HG02678 (cell line): ENCODE results near the gene PI16.

Source experiments
- ATAC-seq: cut with Tn5 transposase; IDR thresholded peaks from one replicate; pipeline ENCODE4 v1.9.1; 2021; ENCODE audit warnings: mild to moderate bottlenecking, moderate library complexity; ENCODE audit not compliant: unreplicated experiment

PI16 gene

DNA sequence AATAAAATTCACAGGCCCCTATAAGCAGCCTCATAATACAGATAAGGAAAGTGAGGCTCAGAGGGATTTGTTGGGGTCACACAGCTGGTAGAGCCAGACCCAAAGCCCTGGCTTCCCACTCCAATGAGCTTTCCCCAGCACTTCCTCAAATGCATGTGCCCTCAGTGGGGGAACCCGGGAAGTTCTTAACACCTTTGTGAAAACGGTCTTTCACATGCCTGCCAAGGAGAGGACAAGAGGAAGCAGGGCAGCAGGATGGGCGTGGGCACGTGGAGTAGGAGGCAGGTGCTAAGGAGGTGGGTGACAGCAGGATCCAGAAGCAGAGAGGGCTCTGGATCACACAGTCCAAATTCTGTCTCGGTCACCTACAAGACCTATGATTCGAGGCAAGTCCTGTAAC, 598 bp downstream of the PI16 start:
- ATAC-seq = no peak

DNA sequence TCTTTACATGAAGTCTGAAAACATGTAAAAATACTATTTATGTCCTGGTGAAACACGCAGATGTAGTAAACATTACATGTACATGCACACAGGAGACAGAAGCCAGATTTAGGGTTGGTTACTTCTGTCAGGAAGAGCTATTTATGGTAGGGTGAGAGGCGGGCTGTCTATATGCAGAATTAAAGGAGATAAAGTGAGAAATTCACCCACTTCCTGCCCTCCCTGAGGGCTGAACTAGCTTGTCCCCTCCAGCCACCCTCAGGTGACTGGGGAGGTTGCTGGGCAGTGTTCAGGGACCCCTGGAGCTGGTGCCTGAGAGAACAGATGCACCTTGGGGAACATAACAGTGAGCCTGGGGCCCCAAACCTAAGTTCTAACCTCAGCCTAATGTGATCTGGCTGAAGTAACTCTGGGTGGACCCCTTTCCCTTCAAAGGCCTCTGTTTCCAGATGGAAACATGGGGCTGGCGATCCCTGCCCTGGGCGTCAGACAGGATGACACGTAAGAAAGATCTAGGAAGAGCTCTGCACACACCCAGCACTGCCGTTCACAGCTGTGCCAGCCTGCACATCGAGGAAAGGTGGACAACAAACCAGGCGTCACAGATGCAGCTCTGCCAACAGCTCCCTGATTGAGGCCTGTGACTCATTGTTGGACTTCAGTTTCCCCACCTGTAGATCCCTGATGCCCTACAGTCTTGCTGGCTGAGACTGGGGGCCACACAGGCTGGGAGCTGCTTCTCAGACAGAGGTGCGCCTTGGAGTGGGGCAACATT, 1.3 kb downstream of the PI16 start:
- no peak for ATAC-seq

DNA sequence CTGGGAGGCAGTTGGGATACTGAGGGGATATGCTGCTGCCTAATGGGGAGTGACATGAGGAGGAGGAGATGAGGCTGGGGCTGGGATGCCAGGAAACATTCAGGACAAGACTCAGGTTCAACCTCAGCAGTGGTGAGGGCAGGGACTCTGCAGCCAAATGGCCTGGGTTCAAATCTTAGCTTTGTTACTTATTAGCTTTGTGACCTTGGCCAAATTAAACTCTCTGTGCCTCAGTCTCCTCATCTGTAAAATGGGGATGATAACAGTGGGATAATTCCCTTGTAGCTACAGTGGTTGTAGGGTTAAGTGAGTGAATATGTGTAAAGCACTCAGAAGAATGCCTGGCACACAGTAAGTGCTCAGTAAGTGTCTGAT, 1.9 kb downstream of the PI16 start:
- ATAC-seq = no peak

DNA sequence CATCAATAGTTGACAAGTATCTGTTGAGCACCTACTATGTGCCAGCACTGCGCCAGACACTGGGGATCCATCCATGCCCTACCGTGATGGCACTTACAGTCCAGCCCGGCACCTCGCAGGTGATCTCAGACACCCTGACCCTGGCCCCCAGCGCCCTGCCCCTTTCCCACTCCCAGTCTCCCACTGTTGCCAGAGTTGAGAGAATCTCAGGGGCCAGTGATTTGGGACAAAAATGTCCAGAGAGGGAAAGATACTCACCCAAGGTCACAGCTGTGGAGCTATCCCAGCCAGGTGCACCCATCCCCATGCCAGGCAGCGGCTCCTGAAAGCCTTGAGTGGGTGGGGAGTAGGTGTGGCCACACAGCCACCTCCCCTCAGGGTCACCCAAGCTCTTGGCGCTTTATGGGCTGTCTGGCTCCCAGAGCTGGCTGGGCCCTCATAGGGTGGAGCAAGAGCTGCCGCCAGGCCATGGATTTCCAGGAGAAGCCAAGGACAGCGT, 3.3 kb downstream of the PI16 start:
- ATAC-seq = no peak

DNA sequence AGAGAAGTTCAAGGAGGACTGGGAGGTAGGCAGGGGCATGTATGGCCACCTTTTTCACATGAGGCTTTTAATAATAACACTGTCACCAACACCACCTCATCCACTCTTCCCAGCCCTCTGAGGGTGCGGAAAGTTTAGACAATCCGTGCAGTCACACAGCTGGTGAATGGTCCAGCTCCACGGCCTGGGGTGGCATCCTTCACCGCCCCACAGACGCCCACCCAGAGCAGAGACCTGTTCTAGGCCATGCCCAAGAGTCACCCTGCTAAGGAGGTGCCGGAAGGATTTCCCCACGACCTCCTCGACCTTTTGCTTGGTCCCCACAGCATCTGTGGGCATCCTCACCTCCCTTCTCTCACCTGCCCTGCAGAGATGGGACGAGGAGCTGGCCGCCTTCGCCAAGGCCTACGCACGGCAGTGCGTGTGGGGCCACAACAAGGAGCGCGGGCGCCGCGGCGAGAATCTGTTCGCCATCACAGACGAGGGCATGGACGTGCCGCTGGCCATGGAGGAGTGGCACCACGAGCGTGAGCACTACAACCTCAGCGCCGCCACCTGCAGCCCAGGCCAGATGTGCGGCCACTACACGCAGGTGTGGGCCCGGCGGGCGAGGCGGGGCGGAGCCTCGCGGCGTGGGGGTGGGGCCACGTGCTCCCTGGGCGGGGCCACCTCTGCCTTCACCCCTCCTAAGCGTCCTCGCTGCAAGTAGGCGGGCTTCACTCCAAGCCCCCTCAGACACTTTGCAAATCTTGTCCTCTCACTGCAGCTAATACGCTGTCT, 4.4 kb downstream of the PI16 start:
- ATAC-seq = no peak

DNA sequence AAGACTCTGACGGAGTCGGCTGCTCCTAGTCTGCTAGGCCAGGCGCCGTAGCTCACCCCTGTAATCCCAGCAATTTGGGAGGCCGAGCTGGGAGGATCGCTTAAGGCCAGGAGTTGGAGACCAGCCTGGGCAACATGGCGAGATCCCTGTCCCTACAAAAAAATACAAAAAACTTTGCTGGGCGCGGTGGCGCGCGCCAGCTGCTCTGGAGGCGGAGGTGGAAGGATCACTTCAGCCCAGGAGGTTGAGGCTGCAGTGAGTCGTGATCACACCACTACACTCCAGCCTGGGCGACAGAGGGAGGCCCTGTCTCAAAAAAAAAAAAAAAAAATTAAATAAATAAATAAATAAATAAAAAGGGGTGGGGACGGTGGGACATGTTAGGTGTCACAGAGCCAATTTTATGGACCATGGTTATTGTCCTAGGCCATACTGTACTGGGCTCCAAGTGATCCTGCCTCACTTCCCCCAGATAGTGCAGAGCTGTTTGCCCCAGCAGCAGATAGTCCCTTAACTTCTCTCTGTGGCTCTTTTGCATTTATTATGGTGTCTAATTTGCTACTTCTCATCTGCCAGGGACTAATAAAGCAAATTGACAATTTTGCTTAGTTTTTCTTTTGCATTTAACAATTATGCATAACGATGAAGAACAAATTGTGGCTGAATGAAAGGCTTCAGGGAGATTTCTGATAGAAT, 5.2 kb downstream of the PI16 start:
- no peak for ATAC-seq

DNA sequence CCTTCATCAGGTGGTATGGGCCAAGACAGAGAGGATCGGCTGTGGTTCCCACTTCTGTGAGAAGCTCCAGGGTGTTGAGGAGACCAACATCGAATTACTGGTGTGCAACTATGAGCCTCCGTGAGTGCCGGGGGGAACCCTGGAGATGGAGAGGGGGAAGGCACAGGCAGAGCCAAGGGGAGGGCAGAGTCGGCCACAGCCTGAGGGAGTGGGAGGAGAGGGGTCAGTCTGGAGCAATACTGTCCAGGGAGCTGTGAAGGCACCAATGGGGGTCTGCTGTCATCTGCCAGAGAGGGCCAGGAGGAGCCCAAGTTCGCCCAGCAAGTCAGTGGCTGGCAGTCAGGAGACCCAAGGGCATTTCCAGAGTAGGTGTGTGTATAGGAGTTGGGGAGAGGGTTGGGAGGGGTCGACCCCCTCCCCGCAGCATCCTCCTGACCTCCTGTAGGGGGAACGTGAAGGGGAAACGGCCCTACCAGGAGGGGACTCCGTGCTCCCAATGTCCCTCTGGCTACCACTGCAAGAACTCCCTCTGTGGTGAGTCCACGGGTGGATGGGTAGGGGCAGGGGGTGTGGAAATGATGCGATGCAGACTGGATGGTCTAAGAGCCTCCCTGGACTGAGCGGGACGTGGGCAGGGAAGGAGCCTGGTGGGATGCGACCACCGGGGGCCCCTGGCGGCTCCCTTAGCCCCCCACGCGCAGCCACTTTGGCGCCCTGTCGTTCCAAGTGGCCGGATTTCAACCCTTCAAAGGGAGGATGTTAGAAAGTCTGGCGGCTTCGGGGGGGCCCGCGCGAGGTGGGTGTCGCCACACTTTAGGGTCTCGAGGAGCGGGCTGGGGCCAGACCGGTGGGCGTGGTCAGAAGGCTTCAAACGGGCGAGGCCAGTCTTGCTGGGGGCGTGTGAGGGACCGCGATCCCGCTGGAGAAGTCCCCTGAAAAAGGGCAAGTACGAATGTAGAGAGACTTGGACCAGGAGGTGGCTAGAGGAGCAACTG, 7.2 kb downstream of the PI16 start:
- ATAC-seq = no peak

DNA sequence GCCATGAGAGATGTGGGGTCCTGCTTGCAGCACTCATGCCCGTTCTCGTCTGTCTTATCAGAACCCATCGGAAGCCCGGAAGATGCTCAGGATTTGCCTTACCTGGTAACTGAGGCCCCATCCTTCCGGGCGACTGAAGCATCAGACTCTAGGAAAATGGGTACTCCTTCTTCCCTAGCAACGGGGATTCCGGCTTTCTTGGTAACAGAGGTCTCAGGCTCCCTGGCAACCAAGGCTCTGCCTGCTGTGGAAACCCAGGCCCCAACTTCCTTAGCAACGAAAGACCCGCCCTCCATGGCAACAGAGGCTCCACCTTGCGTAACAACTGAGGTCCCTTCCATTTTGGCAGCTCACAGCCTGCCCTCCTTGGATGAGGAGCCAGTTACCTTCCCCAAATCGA, 8.3 kb downstream of the PI16 start:
- no peak for ATAC-seq

DNA sequence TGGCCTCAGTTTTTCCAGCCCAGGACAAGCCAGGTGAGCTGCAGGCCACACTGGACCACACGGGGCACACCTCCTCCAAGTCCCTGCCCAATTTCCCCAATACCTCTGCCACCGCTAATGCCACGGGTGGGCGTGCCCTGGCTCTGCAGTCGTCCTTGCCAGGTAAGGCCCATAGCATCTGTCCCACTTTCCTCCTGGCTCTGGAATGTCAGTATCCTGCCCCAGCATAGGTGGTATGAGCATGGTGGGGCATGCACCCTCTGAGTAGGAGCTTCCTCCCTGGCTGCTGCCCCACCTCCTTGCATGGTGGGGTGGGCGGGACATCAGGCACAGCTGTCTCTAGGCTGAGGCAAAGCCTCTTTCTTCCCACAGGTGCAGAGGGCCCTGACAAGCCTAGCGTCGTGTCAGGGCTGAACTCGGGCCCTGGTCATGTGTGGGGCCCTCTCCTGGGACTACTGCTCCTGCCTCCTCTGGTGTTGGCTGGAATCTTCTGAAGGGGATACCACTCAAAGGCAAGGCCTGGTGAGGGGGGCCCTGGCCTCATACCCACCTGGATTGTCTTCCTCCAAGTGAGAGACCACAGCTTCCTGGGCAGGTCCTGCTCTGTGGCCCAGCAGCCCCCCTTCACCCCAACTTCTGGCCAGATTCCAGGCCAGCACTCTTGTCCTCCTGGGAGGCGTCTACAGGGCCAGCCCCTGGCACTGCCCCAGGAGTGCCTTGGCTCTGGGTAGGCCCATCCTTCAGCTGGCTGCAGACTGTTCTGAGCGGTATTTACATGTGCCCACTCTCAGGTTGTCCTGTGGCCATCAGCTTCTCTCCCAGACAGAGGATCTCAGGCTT, 9.1 kb downstream of the PI16 start:
- ATAC-seq = no peak

DNA sequence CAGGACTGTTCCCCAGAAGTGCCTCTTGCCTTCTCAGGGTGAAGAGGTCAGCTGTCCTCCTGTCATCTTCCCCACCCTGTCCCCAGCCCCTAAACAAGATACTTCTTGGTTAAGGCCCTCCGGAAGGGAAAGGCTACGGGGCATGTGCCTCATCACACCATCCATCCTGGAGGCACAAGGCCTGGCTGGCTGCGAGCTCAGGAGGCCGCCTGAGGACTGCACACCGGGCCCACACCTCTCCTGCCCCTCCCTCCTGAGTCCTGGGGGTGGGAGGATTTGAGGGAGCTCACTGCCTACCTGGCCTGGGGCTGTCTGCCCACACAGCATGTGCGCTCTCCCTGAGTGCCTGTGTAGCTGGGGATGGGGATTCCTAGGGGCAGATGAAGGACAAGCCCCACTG, 9.8 kb downstream of the PI16 start:
- ATAC-seq = no peak

DNA sequence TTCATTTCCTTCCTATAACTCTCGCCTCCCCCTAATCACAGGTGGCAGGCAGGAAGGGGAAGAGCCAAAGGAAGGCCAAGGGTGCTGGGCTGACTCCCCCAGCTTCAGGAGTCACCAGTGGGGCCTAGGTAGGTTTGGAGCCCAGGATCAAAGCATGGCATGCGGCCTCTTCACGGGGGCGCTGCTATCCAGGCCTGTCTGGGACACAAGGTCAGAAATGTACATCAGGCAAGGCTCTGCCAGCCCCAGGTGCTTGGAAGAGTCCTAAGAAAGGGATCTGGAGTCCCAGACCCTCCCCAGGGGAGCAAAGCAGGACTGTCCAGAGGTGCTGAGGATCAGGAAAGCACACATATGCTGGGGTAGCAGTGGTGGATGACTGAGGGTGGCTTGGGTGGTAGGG, 10.4 kb downstream of the PI16 start:
- no peak for ATAC-seq

DNA sequence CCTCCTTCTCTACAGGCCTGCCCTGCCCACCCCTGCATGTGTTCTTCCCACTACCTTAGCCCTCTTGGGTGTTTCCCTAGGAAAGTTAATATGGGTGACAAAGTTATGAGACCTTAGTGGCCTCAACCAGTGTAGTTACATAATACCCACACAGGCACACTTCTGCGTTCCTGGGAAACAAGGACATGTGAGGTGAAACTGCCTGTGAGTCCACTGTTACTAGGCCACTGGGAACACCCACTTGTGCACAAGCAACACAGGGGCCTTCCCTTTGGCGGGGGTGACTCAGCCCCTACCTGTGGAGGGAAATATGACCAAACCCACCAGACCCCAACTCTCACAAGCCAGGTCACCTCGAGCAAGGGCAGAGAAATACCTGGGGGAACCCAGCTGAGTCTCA, 12.8 kb downstream of the PI16 start:
- ATAC-seq = no peak

DNA sequence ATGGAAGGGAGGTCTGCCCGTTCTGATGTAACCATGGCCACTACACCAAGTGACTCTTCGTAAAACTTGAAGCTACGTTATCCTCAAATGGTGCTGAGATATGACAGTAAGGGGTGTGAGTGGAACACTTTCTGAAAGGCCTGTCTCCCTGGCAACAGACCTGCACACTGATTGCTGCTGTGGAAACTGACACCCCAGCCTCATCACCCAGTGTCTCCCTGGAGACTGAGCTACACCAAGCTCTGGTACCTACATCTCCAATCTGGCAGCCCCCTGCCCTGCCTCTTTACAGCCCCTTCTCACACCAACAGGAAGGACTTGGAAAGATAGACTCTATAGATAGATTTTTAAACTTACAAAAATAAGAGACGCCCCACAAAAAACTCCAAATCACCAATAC, 13.2 kb downstream of the PI16 start:
- ATAC-seq = no peak

DNA sequence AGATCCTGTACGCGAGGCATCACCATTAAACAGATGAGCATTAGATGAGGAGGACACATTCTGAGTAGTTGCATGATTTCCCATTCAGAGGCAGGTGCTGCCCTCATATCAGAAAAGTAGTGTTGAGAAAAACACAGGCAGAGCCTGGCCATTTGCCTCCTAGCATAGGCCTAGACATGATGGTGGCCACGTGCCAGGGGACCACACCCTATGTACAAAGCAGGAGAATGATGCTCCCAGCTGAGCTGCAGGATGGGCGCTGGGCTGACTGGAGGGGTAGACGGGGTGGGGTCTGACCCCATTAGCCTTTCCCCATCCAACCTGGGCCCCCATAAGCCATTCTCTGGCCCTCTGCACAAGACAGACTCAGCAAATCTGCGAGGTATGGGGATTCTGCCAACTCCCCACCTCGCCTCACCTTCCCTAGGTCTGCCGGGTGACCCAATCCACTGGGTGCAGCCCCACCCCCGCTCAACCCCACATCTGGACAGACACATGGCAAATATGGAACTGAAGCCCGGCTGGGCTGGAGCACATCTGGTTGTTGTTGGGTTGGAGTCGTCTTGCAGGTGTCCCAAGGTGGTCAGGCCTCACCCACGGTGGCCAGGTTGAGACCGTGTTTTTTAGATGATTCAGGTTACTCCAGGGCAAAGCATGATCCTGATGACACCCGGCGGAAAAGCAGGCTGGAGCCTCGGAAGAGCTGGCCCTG, 13.9 kb downstream of the PI16 start:
- no peak for ATAC-seq

DNA sequence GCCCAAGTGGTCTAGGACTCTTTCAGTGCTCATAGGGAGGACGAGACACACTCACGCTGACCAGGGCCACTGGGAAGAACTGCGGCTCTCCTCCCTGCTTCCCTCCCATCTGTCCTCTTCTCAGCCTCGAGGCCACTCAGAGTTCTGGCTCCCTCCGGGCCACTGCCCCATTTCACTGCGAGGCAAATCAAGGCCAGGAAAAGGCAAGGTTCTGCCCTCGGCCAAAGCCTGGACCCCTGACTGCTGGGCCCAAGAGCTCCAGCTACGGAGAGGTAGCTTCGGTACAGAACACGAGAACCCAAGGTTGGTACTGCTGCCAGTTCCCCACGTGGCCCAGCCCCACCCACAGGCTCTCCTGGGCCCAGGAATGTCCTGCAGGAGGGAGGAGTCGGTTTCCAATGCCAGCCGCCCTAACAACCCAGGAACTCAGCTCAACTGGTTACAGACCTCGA, 14.7 kb downstream of the PI16 start:
- no peak for ATAC-seq

DNA sequence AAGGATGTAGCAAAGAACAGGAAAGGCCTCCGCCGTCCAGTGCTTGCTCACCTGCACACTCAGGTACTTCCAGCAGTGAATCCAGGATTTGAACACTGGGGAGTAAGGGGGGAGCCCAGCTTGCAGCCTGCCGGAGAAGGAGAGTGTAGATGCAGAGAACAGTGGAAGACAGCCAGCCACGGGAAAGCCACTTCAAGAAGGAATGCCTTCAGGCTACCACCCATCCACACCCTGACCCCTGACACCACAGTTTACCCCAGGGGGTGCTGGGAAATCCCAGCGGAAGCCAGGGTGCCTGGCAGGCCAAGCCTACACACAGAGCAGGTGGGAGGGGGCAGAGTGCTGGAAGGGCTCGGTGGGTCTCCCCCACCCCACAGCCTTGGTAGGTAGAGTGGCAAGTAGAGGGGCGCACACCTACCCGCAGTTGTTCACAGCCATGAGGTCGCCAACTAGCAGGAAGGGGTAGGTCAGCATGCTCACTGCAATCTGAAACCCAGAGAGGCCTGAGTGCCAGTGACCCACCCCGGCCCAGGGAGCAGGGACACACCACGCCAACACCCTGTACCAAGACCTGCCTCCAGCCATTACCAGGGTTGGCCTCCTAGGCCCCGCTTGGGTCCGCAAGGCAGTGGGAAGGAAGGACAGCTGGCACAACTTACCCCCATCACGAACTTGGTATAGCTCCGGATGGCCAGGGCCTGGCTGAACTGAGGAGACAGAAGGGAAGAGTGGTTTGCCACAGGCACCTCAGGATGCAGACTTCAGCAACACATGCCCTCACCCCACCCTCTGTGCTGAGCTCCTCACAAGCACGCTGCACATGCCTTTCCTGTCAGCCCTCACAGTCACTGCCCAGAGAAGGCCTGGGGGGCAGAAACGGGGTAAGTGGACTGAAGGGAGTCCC, 15.7 kb downstream of the PI16 start:
- ATAC-seq = no peak

DNA sequence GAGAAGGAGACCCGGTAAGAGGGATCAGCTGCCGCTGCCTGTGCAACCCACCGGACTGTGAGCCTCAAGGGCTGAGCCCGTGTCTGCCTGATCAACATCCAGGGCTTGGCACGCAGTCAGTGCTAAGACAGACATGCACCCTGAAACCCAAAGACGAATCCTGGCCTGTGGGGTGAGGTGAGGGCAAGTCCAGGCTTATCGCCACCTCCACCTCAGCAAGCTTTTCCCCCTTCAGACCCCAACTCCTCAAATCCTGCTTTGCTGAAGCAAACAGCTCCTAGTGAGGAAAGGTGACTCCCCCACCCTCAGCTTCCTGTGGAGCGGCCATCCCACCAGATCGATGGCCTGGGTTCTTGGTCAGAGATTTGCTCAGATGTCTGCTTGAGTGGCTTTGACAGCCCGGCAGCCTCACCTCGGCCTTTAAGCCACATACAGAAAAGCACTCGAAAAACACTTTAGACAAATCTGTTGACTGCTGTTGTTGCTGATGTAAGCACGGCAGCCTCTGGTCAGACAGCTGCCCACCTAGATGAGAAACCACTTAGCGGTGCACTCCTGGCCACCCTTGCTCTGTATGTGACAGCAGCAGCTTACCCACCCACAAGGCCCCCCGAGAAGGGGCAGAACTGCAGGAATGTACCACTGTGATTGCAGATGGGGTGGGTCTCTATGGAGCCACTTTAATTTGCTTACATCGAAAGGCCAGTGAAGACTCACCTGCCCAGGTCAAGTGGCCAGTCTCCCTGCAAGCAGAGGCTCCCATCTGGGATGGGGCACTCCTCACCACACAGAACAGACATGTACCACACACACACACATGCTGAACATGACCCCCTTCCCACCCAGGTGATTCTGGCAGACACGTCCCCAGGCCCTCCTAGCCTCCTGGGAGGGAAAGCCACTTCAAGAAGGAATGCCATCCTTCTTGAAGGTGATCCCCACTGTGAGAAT, 16.6 kb downstream of the PI16 start:
- no peak for ATAC-seq
